ENCODE data around the gene ZEB2.
A peak's percentile ranks its signal among the peaks of the same experiment; 100 is the strongest.

Gene ZEB2

GRCh38 chr2:144526831-144527230 lies 6.9 kb upstream of the ZEB2 start:
- no peak for DNase-seq

- DNase-seq = peak; percentile 35 to 42
These were observed 4.4 kb upstream of the ZEB2 start for GRCh38 chr2:144524118-144525009.

GRCh38 chr2:144523596-144524117 lies 3.7 kb upstream of the ZEB2 start:
- DNase-seq = no peak

GRCh38 chr2:144522897-144523595 lies 3.1 kb upstream of the ZEB2 start:
- no peak for DNase-seq

DNA sequence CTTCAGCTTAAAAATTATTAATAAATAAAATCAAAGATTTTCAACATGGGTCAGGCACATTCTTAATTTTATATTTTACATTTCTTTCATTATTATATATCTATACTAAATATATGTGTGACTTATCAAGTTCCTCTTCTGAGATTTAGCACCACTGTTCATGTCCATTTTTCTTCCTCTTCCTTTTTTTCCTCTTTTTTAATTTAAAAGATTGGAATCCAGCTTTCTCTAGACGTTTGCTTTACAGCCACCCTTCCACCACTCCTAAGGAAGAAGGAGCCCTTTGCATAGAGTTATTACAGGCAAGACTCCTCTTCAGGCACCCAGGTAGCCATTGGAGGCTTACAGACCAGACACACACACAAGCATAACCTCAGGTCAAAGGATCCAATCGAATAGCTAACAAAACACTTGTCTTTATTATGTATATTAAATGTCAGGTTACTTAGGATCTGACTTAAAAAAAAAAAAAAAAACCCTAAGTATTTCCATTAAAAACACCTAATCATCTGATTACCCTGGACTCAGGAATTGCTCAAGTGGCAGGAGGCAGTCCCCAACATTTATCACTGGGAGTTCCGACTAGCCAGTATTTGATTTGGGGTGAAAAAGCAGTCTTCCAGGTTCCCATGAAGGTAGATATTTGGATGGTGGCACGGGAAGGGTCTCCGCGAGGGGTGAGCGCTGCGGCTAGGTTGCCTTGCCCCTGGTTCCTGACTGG lies 2.4 kb upstream of the ZEB2 start:
- no peak for DNase-seq

DNA sequence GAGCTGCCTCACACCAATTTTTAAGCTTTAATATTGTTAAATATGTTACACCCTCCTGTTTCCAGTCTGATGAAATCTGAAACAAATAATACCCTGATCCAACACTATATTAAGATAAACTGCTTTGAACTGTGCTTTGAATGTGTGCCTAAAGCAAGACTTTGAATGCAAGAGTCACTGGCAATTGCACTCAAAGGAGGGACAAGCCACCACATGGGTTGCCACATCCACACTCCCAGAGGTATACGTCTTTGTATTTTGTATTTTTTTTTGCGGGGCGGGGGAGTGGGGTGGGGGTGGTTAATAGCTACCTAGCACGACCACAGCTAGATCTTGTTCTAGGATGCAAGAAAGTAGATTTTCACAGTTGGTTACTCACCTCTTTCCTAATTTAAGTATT lies 1.8 kb upstream of the ZEB2 start:
- no peak for DNase-seq

GRCh38 chr2:144520756-144521487 lies 1.0 kb upstream of the ZEB2 start:
- DNase-seq = no peak

DNA sequence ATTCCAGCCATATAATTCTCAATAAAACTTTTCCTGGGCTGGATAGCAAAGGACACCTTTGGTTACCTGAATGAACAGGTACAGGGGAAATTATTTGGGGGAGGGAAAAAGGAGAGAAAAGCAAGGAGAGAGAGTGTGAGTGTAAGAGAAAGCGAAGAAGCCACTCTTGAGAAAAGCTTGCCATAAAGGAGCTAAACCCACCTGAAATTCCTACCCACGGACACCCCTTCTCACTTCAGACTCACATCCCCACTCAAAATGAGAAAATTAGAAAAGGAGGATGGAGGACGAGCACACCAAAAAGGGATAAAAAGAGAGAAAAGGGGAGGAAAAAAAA lies 354 bp downstream of the ZEB2 start:
- DNase-seq = no peak

DNA sequence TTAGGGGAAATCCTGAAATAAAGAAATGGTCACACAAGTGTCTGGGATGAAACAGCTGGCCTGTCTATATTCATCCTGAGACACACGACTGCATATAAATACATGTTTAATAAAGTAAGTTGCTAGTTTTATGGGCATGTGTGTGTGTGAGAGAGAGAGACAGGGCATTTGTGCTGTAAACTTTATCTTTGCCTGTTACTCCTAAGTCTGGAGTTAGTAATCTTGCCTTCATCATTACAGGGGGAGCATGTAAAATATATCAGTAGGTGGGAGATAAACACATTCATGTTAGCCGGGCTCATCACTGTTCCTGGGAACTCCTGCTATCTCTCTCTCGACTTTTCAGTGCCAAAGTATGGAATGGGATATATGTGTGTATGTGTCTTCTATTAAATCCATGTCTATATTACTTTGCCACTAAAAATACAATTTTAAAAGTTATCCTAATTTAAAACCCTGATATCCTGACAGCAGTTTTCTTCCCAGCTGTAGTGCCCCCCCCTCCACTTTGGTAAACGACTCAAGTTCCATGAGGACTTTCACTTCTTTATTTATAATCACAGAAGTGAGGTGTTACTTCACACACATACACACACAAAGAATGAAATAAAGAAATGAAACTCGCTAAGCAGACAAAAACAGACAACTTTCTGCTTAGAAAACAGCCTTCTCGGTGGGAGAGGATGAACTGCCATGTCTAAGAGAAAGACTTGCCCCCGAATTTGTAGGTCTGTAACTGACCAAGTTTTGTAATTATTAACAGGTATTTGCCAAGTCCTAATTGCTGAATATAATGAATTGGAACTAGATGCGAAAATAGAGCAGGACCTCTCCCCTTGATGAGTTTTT lies 947 bp downstream of the ZEB2 start:
- peak in 1 of 2 donors; percentile 33 for DNase-seq

DNA sequence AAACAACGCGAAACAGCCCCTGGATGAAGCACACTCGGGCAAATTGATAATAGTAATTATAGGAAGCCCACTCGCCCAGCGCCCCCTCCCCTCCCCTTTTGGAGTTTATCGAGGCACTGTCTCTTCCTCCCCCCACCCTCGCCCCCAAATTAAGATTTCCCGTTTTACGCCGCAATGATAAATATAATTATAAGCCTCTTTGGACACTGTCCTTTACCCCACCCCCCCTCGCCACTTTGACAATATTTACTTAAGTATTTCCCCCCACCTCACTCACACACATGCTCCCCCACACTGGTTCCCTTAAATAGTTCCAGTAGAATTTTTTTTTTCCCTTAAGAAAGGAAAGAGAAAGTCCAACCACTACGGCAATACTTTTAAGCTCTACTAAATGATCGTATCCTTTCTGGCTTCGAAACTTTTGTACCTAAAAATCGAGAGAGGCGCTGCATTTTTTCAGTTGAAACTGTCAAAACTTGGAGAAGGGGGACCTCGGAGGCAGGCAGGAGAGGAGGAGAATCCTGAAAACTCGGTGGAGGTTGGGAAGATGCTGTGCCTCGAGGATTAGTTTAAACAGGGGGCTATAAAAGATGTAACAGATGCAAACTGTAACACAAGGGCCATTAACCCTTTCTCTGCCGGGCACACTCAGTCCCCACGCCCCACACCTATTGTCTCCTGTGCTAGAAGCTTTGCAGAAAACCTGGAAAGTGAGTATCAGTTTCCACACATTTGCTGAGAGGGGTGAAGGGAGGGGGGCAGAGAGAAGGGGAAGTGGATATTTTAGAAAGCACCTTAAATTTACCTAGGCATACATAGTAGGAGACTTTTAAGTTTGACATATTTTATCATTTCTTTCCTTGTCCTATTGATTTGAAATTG lies 1.8 kb downstream of the ZEB2 start:
- DNase-seq = no peak

GRCh38 chr2:144516981-144517865 lies 2.7 kb downstream of the ZEB2 start:
- DNase-seq = peak; percentile 73 to 74

DNA sequence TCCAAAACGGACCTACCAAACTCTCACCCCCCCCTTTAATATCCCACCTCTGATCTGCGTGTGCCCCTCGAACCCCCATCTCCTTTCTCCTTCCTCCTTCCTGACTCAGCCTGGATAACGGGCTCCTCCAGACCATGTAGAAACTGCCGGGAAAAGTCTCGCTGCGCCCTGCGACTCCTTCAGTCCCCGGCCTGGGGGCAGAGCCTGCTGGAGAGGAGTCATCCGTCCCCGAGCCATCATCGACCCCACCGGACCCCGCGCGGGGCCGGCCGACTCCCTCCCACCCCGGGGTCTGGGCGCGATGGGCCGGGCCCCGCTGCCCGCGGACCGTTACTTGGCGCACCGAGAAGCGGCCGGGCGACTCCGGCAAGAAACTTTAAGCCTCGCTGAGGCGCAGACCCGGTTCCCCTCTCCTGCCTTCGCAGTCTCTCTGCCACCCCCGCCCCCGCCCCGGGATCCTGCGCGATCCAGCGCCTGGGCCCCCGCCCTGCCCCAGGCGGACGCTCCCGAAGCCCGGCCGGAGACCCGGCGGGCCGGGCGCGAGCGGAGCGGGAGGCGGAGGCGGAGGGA lies 3.4 kb downstream of the ZEB2 start:
- DNase-seq = no peak

DNA sequence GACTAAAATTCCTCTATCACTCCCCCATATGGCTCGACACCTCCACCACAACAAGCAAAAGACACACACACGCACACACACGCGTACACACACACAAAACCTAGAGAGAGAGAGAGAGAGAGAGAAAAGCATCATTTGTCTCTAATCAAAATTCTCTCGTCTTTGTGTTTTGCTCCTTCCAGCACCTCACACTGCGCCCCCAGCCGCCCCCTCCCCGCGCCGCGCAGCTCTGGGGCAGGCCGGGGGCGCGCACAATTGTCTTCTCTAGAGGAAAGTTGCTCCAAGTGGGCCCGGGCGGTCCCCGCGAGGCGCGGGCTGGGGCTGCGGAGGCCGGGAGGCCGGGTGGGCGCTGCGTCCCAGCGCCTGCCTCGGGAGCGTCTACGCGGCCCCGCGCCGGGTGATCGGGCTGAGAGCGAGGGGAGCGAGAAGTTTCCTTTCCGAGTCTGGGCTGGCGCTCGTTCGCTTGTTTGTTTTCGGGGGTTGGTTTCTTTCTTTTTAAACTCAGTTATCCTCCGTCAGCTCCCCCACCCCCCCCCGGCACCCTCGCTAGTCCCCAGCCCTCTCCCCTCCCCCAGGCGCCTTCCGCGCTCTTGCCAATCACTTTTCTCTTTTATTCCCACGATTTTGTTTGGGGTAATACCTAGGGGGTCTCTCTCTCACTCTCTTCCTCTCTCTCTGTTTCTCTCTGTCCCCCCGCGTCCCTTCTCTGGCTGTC lies 4.1 kb downstream of the ZEB2 start:
- peak; percentile 60 to 75 for DNase-seq

- no peak for DNase-seq
These were observed 4.7 kb downstream of the ZEB2 start for GRCh38 chr2:144515099-144515695.

DNA sequence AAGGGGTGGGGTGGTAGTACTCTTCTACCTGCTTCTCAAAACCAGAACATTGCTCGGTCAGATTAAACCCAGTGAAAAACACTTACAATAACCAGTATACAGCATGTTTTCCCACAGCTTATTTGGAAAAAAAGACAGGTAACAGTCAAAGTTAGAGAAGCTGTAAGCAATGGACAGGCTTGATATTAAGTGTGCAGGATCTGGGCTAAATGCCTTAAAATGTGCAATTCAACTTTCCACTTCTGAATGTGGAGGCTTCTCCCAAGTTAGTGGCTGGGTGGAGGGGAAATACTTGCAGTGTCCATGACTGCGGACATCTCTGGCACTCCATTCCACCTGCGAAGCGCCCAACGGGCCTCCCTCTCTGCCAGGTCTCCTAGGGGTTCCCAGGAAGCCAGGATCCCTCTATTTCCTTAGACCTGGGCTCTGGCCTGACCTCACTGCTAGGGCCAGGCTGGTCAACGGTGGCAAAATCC lies 5.3 kb downstream of the ZEB2 start:
- DNase-seq = no peak

DNA sequence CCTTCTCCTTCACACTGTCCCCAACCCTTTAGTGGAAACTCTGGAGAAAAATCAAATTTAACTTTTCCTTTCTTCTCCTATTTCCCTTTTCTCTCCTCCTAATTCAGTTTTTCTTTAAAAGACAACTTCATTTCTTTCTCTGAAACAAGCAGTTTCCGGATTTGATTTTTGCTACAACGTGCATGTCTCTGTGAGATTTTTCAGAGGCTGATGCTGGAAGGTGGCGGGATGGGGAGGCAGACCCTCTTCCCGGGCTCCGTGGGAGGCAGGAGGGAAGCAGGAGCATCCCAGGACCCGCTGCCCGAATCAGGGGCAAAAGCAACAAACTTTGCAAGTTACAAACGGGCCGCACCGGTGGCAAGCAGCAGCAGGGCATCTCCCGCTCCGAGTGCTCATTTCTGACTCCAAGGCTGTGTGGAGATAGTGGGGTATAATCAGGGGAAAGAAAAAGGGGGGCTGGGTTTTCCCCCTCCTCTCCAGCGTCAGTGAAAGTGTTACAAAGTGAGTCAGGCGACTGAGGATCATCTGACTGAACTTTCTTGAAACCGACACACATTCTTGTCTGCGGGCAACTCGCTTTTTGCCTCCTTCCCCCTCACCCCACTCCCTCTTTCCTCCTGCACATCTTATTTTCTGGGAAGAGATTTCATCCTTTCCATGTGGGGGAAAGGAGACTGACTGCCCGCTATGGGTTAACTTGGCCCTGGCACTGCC lies 6.4 kb downstream of the ZEB2 start:
- peak; percentile 56 to 65 for DNase-seq

DNA sequence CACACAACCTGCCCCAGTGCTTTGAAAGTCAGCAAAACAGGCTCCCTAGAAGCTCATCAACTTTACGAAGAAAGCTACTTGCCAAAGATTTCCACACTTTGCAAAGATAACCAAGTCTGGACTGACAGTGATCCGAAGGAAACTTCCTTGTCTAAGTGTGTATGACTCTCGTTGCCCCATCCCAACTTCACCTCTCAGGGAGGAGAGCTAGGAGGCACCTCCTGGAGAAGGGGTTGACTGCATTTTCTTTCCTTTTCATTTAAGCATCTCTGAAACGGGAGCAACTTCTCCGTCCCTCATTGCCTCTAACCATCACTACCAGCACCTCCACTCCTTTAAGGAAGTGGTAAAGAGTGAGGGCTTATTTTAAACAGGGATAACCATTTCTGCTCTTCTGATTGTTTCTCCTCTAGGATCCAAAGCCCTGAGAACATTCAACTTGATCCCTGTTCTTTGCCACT lies 7.0 kb downstream of the ZEB2 start:
- no peak for DNase-seq

Data from CD4-positive, alpha-beta T cell treated with Interleukin-4 for 1 hour (primary cell).